Frontal cortex (tissue), 1 donor: ENCODE data around the gene UCN2. TPM values are rescaled to one million over a fixed set of nuclear protein-coding genes. Genes with fewer than 3 reads are reported as not detected.

ENCODE experiments used
- small RNA-seq: library from RNA; depleted of rRNA; stranded (forward); fragments of <200 nt; gene quantifications from one replicate; pipeline ENCODE3, GENCODE V24; 2014
- total RNA-seq: library from RNA; depleted of rRNA; stranded (reverse); fragments of >200 nt; gene quantifications from one replicate; pipeline ENCODE4 v1.2.3, GENCODE V29; 2014

The UCN2 gene
- total RNA-seq, 1 donor from 2014 or later: not detected

Small RNAs within 50 kb of the gene (small RNA-seq; reads per million reads assigned to genes)
- not detected for gene MIR6823

Other genes with a start within 250 kb of the UCN2 start
- gene SPINK8, start 230.1 kb downstream of the UCN2 start, total RNA-seq: not detected
- gene FBXW12, start 191.6 kb downstream of the UCN2 start, total RNA-seq: 1.6 TPM
- gene PLXNB1, start 133.7 kb downstream of the UCN2 start, total RNA-seq: 32.2 TPM
- 12.6 TPM for gene CCDC51, start 123.7 kb downstream of the UCN2 start, total RNA-seq
- 99.9 TPM for gene TMA7, start 123.5 kb downstream of the UCN2 start, total RNA-seq
- 7.3 TPM for gene ATRIP, start 117.0 kb downstream of the UCN2 start, total RNA-seq
- 81.1 TPM for gene SHISA5, start 59.6 kb downstream of the UCN2 start, total RNA-seq
- 22.0 TPM for gene PFKFB4, start 7.0 kb downstream of the UCN2 start, total RNA-seq
- 1.2 TPM for gene COL7A1, start 31.5 kb upstream of the UCN2 start, total RNA-seq
- gene UQCRC1, start 45.9 kb upstream of the UCN2 start, total RNA-seq: 149 TPM
- gene TMEM89, start 58.0 kb upstream of the UCN2 start, total RNA-seq: not detected
- gene SLC26A6, start 71.7 kb upstream of the UCN2 start, total RNA-seq: 4.1 TPM
- gene CELSR3, start 99.1 kb upstream of the UCN2 start, total RNA-seq: 27.7 TPM
- gene NCKIPSD, start 122.1 kb upstream of the UCN2 start, total RNA-seq: 6.1 TPM
- gene IP6K2, start 153.4 kb upstream of the UCN2 start, total RNA-seq: 94.2 TPM